ENCODE data around the gene LRIG1.

GRCh38 chr3:66486646-66487045 is 14.2 kb downstream of the LRIG1 start:
- no peak for TF ChIP-seq REST (IDR thresholded peaks at IDR 0.05; ENCODE audit: low read depth)
- no peak for TF ChIP-seq FOXM1 (IDR thresholded peaks at IDR 0.05; ENCODE audit: borderline replicate concordance, low read depth)
- TF ChIP-seq NFIC (IDR thresholded peaks at IDR 0.05): no peak
- no peak for TF ChIP-seq MAX (IDR thresholded peaks at IDR 0.05)
- no peak for TF ChIP-seq TEAD4 (IDR thresholded peaks at IDR 0.05)
- no peak for TF ChIP-seq CEBPB (IDR thresholded peaks at IDR 0.05)
- TF ChIP-seq TCF12 (IDR thresholded peaks at IDR 0.05; ENCODE audit: low read depth): no peak
- no peak for TF ChIP-seq RAD21 (IDR thresholded peaks at IDR 0.05; ENCODE audit: low read depth)
- TF ChIP-seq USF1 (IDR thresholded peaks at IDR 0.05): no peak
- TF ChIP-seq TAF1 (IDR thresholded peaks at IDR 0.05; ENCODE audit: low read depth): no peak
- TF ChIP-seq EP300 (IDR thresholded peaks at IDR 0.05; ENCODE audit: borderline replicate concordance): no peak
- no peak for TF ChIP-seq CREB1 (IDR thresholded peaks at IDR 0.05; ENCODE audit: low read depth)

All from Ishikawa (cell line).